Duodenal mucosa (tissue), 2 donors: ENCODE results near the gene FCER1G.

Experiments
- H3K27ac ChIP-seq: one replicate; pipeline ENCODE4 v1.7.0; 2013; ENCODE audit warnings: low read depth, low read length
- H3K27me3 ChIP-seq, 2 donors: one replicate each; pipeline ENCODE4 v1.7.0; 2013; ENCODE audit warnings: low read length in 2 of 2, control low read depth in 1 of 2; ENCODE audit not compliant: insufficient read depth in 2 of 2, control insufficient read depth in 1 of 2
- H3K36me3 ChIP-seq, 2 donors: one replicate each; pipeline ENCODE4 v1.7.0; 2013; ENCODE audit warnings: low read length in 2 of 2, control low read depth in 1 of 2; ENCODE audit not compliant: insufficient read depth in 2 of 2, control insufficient read depth in 1 of 2
- H3K4me1 ChIP-seq, 2 donors: one replicate each; pipeline ENCODE4 v1.7.0; 2013; ENCODE audit warnings: low read length in 2 of 2, control low read depth in 1 of 2; ENCODE audit not compliant: insufficient read depth in 2 of 2, control insufficient read depth in 1 of 2
- H3K4me3 ChIP-seq, 2 donors: one replicate each; pipeline ENCODE4 v1.7.0; 2013; ENCODE audit warnings: low read length in 2 of 2, low read depth in 1 of 2
- H3K9ac ChIP-seq, 2 donors: one replicate each; pipeline ENCODE4 v1.7.0; 2013; ENCODE audit warnings: low read length in 2 of 2, low read depth in 1 of 2
- H3K9me3 ChIP-seq, 2 donors: one replicate each; pipeline ENCODE4 v1.7.0; 2013; ENCODE audit warnings: low read length in 2 of 2, control low read depth in 1 of 2; ENCODE audit not compliant: control insufficient read depth in 1 of 2

The FCER1G gene

DNA sequence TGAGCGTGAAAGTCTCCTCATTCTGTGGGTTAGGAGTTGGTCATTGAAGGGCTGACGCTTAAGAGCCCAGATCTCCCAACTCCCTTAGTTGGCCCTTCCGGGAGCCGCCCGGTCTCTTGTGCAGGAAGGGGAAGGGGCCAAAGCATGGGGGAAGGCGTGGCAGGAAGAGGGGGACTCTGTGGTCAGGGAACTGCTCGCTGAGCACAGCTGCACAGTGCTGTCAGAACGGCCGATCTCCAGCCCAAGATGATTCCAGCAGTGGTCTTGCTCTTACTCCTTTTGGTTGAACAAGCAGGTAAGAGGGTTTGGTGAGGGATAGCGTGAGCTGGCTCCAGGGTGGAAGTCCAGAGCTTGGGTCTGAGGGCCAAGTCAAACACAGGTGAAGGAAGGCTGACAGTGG, at the start of gene FCER1G:
Gene FCER1G (plus strand): TSS at position 220 of the 400 bp plus-strand sequence. CDS start 27 bp downstream, at position 247.
- peak within 1 kb of the TSS; percentile 46 to 65 for H3K4me3 ChIP-seq
- H3K27me3 ChIP-seq: no peaks in the 10 kb centered on the region
- H3K9ac ChIP-seq: no peak within 1 kb of the TSS
- H3K27ac ChIP-seq: peak within 1 kb of the TSS; percentile 20
- H3K36me3 ChIP-seq: peaks cover 30 to 51% of the 10 kb centered on the region in 2 donors
- no peaks in the 10 kb centered on the region for H3K9me3 ChIP-seq
- peaks cover 11 to 31% of the 10 kb centered on the region in 2 donors for H3K4me1 ChIP-seq

DNA sequence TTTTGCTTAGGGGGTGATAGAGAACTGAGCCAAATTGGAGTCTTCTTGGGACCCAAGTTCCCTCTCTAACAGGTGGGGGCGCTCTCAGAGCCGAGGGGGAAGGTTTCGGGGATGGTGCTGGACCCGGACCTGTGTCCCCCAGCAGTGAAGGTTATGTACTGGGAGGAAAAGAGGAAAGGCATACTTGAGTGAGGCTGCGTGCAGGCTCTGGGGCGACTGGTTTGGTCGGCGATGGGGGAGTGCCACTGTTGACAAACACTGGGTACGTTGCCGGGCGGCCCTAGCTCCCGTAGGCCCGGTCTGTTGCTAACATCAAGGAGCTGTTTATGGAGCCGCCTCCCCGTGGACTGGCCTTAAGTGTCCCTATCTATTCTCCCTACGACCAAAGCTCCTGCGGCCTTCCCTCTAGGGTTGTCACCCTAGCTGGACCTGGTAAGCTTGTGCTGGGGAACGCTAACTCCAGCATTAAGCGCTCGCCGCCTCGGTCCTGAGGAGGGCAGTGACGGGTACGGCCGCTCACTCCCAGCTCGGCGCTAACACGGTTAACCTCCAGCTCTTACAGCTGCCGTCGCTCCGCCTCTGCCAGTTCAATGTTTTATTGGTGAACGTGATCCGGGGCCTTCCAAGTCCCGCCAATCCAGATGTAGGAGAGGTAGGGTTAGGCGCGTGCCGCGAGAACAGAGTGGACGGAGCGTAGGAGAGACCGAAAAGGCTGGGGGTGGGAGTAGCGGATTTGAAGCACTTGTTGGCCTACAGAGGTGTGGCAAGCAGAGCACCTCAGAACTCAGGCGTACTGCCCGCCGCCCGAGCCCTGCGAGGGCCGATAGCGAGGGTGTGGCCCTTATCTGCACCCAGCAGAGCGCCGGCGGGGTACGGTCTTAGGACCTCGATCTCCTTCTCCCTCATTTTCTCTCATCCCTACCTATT, 49.1 kb upstream of the FCER1G start, which contains the start of gene PPOX:
Gene PPOX (plus strand): TSS at position 685 of the 927 bp plus-strand sequence. CDS start 422 bp downstream, outside the sequence.
- peaks cover 11 to 30% of the 10 kb centered on the region in 2 donors for H3K4me1 ChIP-seq

DNA sequence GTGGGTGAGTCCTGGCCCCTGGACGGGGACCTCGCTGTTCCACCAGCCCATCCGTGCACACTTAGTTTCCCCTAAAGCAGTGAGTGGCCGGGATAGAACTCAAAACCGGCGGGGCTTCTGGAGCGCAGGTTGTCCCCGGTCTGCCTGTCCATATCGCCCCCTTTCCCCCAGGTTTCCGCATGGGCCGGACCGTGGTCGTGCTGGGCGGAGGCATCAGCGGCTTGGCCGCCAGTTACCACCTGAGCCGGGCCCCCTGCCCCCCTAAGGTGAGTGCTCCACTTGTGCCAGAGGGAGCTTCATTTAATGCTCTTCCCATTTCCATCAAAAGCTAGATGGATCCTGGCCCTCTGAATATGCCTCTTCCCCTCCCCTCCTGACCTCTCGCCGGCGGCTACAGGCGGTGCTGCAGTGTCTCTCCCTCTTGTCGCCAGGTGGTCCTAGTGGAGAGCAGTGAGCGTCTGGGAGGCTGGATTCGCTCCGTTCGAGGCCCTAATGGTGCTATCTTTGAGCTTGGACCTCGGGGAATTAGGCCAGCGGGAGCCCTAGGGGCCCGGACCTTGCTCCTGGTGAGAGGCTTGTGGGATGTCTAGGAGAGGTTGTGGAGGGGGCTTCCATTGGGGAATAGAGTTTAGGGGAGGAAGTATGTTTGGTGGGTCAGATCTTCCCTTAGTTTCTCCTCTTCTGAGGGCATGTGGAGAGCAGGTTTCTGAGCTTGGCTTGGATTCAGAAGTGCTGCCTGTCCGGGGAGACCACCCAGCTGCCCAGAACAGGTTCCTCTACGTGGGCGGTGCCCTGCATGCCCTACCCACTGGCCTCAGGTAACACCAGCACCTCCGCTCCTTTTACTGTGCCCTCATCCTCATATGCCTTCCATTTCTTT, 48.2 kb upstream of the FCER1G start:
- H3K4me1 ChIP-seq: peaks cover 11 to 22% of the 10 kb centered on the region in 2 donors
- H3K36me3 ChIP-seq: peaks cover 16 to 61% of the 10 kb centered on the region in 2 donors
- H3K27ac ChIP-seq: no peak overlapping the region
- H3K4me3 ChIP-seq: peak overlapping the region; percentile 97
- H3K9me3 ChIP-seq: no peaks in the 10 kb centered on the region
- peak overlapping the region; percentile 83 to 89 for H3K9ac ChIP-seq
- no peaks in the 10 kb centered on the region for H3K27me3 ChIP-seq

More for the DNA sequence above, 49.1 kb upstream of the FCER1G start, which contains the start of gene PPOX:
- Histone ChIP-seq H3K4me3 (peak within 1 kb of the TSS; percentile 97), H3K27me3 (no peaks in the 10 kb centered on the region), H3K9me3 (no peaks in the 10 kb centered on the region), H3K27ac (peak within 1 kb of the TSS; percentile 95), H3K9ac (peak within 1 kb of the TSS; percentile 83 to 89), H3K36me3 (peaks cover 14 to 58% of the 10 kb centered on the region in 2 donors)

DNA sequence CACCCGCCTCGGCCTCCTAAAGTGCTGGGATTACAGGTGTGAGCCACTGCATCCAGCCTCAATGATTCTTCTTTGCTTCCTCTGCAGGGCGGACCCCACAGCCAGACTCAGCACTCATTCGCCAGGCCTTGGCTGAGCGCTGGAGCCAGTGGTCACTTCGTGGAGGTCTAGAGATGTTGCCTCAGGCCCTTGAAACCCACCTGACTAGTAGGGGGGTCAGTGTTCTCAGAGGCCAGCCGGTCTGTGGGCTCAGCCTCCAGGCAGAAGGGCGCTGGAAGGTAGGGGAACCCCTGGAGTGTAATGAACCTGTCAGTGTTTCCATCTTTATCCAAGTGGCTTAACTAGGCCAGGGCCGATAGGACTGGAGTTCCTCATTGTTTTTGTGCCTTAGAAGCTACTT, 46.2 kb upstream of the FCER1G start:
- no peaks in the 10 kb centered on the region for H3K9me3 ChIP-seq
- H3K4me3 ChIP-seq: no peak overlapping the region
- no peak overlapping the region for H3K9ac ChIP-seq
- no peaks in the 10 kb centered on the region for H3K27me3 ChIP-seq
- H3K4me1 ChIP-seq: peaks cover 11 to 31% of the 10 kb centered on the region in 2 donors
- H3K27ac ChIP-seq: no peak overlapping the region
- peaks cover 27 to 61% of the 10 kb centered on the region in 2 donors for H3K36me3 ChIP-seq

DNA sequence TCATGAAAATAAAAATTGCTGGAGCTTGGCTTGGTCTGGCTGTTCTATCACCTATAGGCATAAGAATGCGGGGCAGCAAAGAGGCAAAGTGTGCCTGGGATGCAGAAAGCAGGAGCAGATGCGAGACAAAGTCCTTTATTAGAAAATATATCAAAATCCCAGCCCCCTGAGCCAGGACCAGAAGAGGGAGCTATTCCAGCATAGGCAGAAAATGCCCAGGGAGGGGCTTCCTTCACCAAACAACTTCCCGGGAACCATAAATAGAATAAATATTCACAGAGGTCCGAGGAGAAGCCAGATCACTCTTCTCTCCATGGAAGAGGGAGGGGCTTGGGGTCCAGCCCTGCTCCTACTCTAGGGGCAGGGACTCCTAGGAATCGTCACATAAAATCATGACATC, 43.9 kb upstream of the FCER1G start:
- H3K4me3 ChIP-seq: no peak overlapping the region
- no peak overlapping the region for H3K9ac ChIP-seq
- H3K4me1 ChIP-seq: peaks cover 13 to 25% of the 10 kb centered on the region in 2 donors
- peaks cover 33 to 64% of the 10 kb centered on the region in 2 donors for H3K36me3 ChIP-seq
- no peaks in the 10 kb centered on the region for H3K9me3 ChIP-seq
- H3K27ac ChIP-seq: no peak overlapping the region
- H3K27me3 ChIP-seq: no peaks in the 10 kb centered on the region

DNA sequence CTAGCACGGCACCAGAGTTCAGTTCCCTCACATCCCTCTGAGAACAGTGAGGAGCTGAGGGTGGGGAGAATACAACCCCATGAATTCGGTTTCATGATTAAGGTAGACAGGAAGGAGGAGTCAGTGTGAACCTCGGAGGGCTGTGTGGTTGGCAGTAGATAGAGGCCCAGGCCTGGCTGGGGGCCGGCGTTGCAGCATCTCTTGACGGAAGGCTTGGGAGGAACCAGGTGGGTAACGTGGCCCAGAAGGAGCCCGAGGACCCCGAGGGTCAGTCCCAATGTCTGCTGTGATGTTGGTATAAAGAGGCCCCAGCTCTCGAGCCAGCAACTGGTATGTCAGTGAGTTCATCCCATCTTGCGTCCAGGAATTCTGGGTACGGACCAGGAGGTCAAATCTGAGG, 43.4 kb upstream of the FCER1G start:
- Histone ChIP-seq H3K9ac (no peak overlapping the region), H3K9me3 (no peaks in the 10 kb centered on the region), H3K4me3 (no peak overlapping the region), H3K4me1 (peaks cover 18 to 29% of the 10 kb centered on the region in 2 donors), H3K27me3 (no peaks in the 10 kb centered on the region), H3K36me3 (peaks cover 33 to 64% of the 10 kb centered on the region in 2 donors), H3K27ac (no peak overlapping the region)

DNA sequence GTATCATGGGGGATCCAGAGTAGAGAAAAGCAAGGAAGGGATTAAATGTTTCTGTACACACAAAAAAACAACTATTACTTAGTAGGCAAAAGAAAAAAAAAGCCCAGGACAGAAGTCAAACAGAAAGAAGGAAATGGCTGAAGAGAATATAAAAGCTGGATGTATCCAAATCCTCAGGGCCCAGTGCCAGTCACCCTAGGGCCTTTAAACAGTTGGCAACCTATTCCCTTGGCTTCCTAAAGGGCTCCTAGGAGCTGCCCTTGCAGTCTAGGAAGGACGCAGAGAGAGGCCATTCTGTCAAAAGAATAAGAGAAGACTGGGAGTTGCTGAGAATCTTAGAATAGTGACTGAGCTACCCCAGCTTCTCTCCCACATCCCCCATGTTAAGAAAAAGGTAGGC, 42.7 kb upstream of the FCER1G start:
- Histone ChIP-seq H3K4me1 (peaks cover 12 to 24% of the 10 kb centered on the region in 2 donors), H3K27ac (no peak overlapping the region), H3K36me3 (peaks cover 33 to 64% of the 10 kb centered on the region in 2 donors), H3K4me3 (no peak overlapping the region), H3K27me3 (no peaks in the 10 kb centered on the region), H3K9ac (no peak overlapping the region), H3K9me3 (no peaks in the 10 kb centered on the region)

DNA sequence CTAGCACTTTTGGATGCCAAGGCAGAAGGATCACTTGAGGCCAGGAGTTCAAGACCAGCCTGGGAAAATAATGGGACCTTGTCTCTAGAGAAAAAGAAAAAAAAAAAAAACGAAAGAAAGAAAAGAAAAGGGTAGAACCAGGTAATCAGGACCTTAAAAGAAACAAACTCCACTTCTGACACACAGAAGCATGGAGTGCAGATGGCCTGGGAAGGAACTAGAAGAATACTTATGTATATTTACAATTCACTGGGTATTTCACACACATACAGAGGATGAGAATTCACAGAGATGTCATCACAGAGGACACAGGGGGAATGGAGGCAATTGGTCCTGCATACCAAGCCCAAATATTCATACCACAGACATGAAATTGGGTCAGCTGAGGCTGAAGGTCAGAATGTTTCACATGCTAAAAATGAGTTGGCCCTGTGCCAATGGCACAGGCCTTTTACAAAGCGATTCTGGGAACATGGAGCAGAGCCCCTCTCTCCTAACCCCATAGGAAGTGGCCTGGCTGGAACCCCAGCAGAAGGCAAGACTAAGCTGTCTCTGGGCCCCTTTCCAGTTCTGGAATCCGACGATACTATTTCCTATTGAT, 42.2 kb upstream of the FCER1G start:
- Histone ChIP-seq H3K4me1 (peaks cover 15 to 29% of the 10 kb centered on the region in 2 donors), H3K27me3 (no peaks in the 10 kb centered on the region), H3K9ac (no peak overlapping the region), H3K4me3 (no peak overlapping the region), H3K27ac (no peak overlapping the region), H3K36me3 (peaks cover 33 to 64% of the 10 kb centered on the region in 2 donors), H3K9me3 (no peaks in the 10 kb centered on the region)

DNA sequence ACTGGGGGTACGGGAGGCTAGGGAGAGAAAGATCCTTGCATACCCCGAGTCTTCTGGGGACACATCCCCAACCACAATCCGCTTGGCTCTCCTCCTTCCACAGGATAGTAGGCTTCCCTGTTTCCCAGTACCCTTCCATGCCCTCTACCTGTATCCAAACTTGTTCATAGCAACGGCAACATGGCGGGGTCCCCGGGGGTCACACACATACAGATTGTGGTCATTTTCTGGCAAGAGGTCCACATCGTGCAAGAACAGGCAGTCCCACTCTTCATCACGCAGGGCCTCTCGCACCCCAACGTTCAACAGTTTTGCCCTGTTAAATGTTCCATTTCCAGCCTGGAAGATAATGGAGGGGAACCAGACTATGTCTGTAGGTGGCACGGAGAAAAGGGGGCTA, 41.4 kb upstream of the FCER1G start:
- peaks cover 33 to 64% of the 10 kb centered on the region in 2 donors for H3K36me3 ChIP-seq
- H3K4me3 ChIP-seq: no peak overlapping the region
- H3K27ac ChIP-seq: no peak overlapping the region
- no peak overlapping the region for H3K9ac ChIP-seq
- no peaks in the 10 kb centered on the region for H3K27me3 ChIP-seq
- H3K4me1 ChIP-seq: peaks cover 20 to 34% of the 10 kb centered on the region in 2 donors
- H3K9me3 ChIP-seq: no peaks in the 10 kb centered on the region
